AG04450 (cell line): ENCODE results near the gene CDO1. TPM values are rescaled to one million over a fixed set of nuclear protein-coding genes. Genes with fewer than 3 reads are reported as not detected.

ENCODE experiments used
- CTCF ChIA-PET: fragments of 300-600, 350-600 bp; formaldehyde crosslinking; extraction: SDS; loops from one replicate; lab custom pipeline; 2022; ENCODE audit warnings: antibody characterized with exemption, inconsistent platforms; lab: Charles Lee
- POLR2A ChIA-PET: fragments of 350-600 bp; formaldehyde crosslinking; extraction: SDS; loops from one replicate; lab custom pipeline; 2021; ENCODE audit warnings: antibody characterized with exemption, inconsistent platforms; lab: Yijun Ruan, JAX
- DNase-seq: peaks from one replicate; pipeline ENCODE4 v3.0.0-alpha.2; 2011; ENCODE audit warnings: low read depth, low spot score
- H3K27ac ChIP-seq: one replicate; pipeline ENCODE4 v1.5.1; 2012; ENCODE audit warnings: low read depth, low read length, control low read depth
- H3K27me3 ChIP-seq: one replicate; pipeline ENCODE4 v1.6.0; 2012; ENCODE audit warnings: low read length; ENCODE audit not compliant: control insufficient read depth, insufficient read depth
- H3K4me3 ChIP-seq: 2 replicates; pipeline ENCODE4 v1.5.1; 2011; ENCODE audit warnings: mild to moderate bottlenecking, low read depth, low read length, control low read depth
- H3K9me3 ChIP-seq: 2 replicates; pipeline ENCODE4 v1.5.1; 2012; ENCODE audit warnings: low read length; ENCODE audit not compliant: control insufficient read depth, insufficient read depth
- polyA plus RNA-seq: library from polyadenylated mRNA; depleted of rRNA; stranded (reverse); fragments of >200 nt; gene quantifications from 2 replicates; pipeline ENCODE4 v1.2.3, GENCODE V29; 2011; rRNA removed
- small RNA-seq: library from RNA; depleted of rRNA; stranded (forward); fragments of <200 nt; gene quantifications from one replicate; pipeline ENCODE3, GENCODE V24; 2012; ENCODE audit warnings: low read depth; ENCODE audit not compliant: insufficient read length
- TF ChIP-seq, protein P1 (sequence below): IDR thresholded peaks from 2 replicates; pipeline ENCODE4 v1.5.1; 2011; ENCODE audit warnings: low read depth, low read length, control low read depth, inconsistent platforms

CDO1 gene
- polyA plus RNA-seq, 1 experiment = 2.2 TPM

DNA sequence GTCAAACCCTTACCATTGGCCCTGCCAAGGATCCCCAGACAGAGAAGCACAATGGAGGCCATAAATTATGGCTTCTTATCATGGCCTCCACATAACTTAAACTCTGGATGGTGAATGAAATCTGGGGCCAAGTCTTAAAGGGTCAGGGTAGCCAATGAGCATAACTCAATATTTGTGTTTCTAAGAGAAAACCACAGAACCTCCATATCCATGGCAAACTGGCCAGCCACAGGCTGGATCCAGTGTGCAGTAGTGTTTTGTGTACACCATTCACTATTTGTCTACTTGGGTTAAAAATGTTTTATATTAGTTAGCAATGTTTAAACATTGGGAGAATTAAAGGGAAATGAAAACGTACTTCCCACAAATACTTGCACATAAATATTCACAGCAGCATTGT, 60.8 kb downstream of the CDO1 start:
- ChIA-PET POLR2A (no interaction called here), CTCF (no interaction called here)
- H3K27me3 ChIP-seq = no peaks in the 10 kb centered on the region
- H3K9me3 ChIP-seq = no peaks in the 10 kb centered on the region
- H3K4me3 ChIP-seq = no peak overlapping the region
- TF ChIP-seq, protein P1, sequence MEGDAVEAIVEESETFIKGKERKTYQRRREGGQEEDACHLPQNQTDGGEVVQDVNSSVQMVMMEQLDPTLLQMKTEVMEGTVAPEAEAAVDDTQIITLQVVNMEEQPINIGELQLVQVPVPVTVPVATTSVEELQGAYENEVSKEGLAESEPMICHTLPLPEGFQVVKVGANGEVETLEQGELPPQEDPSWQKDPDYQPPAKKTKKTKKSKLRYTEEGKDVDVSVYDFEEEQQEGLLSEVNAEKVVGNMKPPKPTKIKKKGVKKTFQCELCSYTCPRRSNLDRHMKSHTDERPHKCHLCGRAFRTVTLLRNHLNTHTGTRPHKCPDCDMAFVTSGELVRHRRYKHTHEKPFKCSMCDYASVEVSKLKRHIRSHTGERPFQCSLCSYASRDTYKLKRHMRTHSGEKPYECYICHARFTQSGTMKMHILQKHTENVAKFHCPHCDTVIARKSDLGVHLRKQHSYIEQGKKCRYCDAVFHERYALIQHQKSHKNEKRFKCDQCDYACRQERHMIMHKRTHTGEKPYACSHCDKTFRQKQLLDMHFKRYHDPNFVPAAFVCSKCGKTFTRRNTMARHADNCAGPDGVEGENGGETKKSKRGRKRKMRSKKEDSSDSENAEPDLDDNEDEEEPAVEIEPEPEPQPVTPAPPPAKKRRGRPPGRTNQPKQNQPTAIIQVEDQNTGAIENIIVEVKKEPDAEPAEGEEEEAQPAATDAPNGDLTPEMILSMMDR = no peak
- no peak overlapping the region for H3K27ac ChIP-seq
- no peak for DNase-seq

Small RNAs within 50 kb of the gene (small RNA-seq; reads per million reads assigned to genes)
- not detected for gene RNU2-49P

Other genes with a start within 250 kb of the CDO1 start
- gene TICAM2, start 214.2 kb downstream of the CDO1 start, polyA plus RNA-seq = 2.3 and 4.3 TPM in 2 replicates
- 74.2 and 110 TPM in 2 replicates for gene TMED7, start 190.6 kb downstream of the CDO1 start, polyA plus RNA-seq
- 112 and 154 TPM in 2 replicates for gene ATG12, start 24.9 kb upstream of the CDO1 start, polyA plus RNA-seq
- 109 and 171 TPM in 2 replicates for gene AP3S1, start 25.3 kb upstream of the CDO1 start, polyA plus RNA-seq
- gene LVRN, start 145.8 kb upstream of the CDO1 start, polyA plus RNA-seq = 0.22 and 0.53 TPM in 2 replicates
- 0.05 TPM in 2 replicates for gene ARL14EPL, start 215.8 kb upstream of the CDO1 start, polyA plus RNA-seq